ENCODE data around the gene CYP21A2.
"Not testable (repeated sequence)": the region's sequence is repeated elsewhere in the genome, so short reads cannot be mapped to it uniquely, and the experiment has no call there.

DNA sequence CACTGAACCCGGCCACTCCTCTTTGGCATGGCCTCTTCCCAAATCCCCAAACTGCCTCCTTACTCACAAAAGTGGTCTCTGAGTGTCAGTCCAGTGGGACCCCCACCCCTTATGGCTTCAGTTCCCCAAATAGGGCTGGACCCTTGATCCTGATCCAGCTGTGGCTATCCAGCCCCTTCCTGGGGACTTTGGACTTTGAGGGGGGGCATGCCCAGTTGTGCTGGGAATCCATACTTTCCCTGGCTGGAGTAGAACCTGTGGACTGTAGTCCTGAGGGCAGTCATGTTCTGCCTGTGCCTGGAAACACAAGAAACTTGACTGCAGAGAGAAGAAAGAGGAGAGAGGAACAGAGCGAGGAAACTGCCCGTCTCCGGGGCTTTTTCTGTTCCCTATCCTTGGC, 33.8 kb upstream of the CYP21A2 start:
- TF ChIP-seq, protein P1, sequence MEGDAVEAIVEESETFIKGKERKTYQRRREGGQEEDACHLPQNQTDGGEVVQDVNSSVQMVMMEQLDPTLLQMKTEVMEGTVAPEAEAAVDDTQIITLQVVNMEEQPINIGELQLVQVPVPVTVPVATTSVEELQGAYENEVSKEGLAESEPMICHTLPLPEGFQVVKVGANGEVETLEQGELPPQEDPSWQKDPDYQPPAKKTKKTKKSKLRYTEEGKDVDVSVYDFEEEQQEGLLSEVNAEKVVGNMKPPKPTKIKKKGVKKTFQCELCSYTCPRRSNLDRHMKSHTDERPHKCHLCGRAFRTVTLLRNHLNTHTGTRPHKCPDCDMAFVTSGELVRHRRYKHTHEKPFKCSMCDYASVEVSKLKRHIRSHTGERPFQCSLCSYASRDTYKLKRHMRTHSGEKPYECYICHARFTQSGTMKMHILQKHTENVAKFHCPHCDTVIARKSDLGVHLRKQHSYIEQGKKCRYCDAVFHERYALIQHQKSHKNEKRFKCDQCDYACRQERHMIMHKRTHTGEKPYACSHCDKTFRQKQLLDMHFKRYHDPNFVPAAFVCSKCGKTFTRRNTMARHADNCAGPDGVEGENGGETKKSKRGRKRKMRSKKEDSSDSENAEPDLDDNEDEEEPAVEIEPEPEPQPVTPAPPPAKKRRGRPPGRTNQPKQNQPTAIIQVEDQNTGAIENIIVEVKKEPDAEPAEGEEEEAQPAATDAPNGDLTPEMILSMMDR (IDR thresholded peaks at IDR 0.05 in 4 of 5, conservative IDR thresholded peaks at IDR 0.05 in 1 of 5) = not testable (repeated sequence)
- TF ChIP-seq POLR2A (IDR thresholded peaks at IDR 0.05) = not testable (repeated sequence)
